Transverse colon (tissue), 4 donors: ENCODE measurements around the gene BMERB1. TPM values are rescaled to one million over a fixed set of nuclear protein-coding genes. Genes with fewer than 3 reads are reported as not detected.
A peak's percentile ranks its signal among the peaks of the same experiment; 100 is the strongest.
"Not testable (repeated sequence)": the region's sequence is repeated elsewhere in the genome, so short reads cannot be mapped to it uniquely, and the experiment has no call there.

Source experiments
- DNase-seq: peaks from one replicate; pipeline ENCODE4 v3.0.0-alpha.2; 2019
- H3K27ac ChIP-seq, 4 donors: fragments of 200-600 bp; sonication (generic); 2 replicates each; pipeline ENCODE4 v1.5.1; 2016 to 2018; ENCODE audit warnings: inconsistent platforms in 4 of 4
- H3K27me3 ChIP-seq: fragments of 200-600 bp; sonication (generic); 2 replicates; pipeline ENCODE4 v1.5.1; 2017; ENCODE audit warnings: inconsistent platforms
- H3K36me3 ChIP-seq, 4 donors: fragments of 200-600 bp; sonication (generic); 2 replicates each; pipeline ENCODE4 v1.5.1; 2017 to 2019; ENCODE audit warnings: inconsistent platforms in 4 of 4
- H3K4me1 ChIP-seq, 4 donors: fragments of 200-600 bp; sonication (generic); 2 replicates each; pipeline ENCODE4 v1.5.1; 2017 to 2020; ENCODE audit warnings: inconsistent platforms in 4 of 4
- H3K4me3 ChIP-seq, 4 donors: fragments of 200-600 bp; sonication (generic); 1 replicate in 1 of 4; 2 replicates in 3 of 4; pipeline versions ENCODE4 v1.5.1 to v1.6.1; 2017 to 2019; ENCODE audit warnings: inconsistent platforms in 4 of 4
- H3K9me3 ChIP-seq, 2 donors: fragments of 200-600 bp; sonication (generic); 2 replicates each; pipeline ENCODE4 v1.5.1; 2017 to 2019; ENCODE audit warnings: inconsistent platforms in 2 of 2
- CTCF ChIP-seq, 5 experiments: fragments of 200-600 bp in 3 of 5; fragments of 450-650 bp in 2 of 5; sonication (generic) in 3 of 5; IDR thresholded peaks; 1 replicate in 2 of 5; 2 replicates in 3 of 5; pipeline ENCODE4 v1.5.1; 2016 to 2017; ENCODE audit warnings: antibody characterized with exemption in 5 of 5, inconsistent platforms in 3 of 5, mild to moderate bottlenecking in 2 of 5, moderate library complexity in 1 of 5
- POLR2A ChIP-seq: fragments of 450-650 bp; IDR thresholded peaks from one replicate; pipeline ENCODE4 v1.6.1; 2016; ENCODE audit warnings: antibody characterized with exemption, mild to moderate bottlenecking, moderate library complexity
- POLR2AphosphoS5 ChIP-seq, 3 donors: sonication (generic); formaldehyde crosslinking; IDR thresholded peaks; one replicate each; pipeline ENCODE4 v1.6.1; 2016; ENCODE audit warnings: antibody characterized with exemption in 3 of 3
- WGBS, 2 donors: methylation state at CpG; one replicate each; pipeline ENCODE4 v1.1.5; 2018; ENCODE audit warnings: low coverage in 1 of 2; 5-methylcytosine and 5-hydroxymethylcytosine counted together
- in situ Hi-C, 4 donors: fragments of 200-750 bp; cut with MboI; loops; one replicate each; pipeline versions ENCODE4 v1.15.0 to v1.15.1; 2017; ENCODE audit warnings: low sequenced_read_pairs in 3 of 4, low pct_ligation_motif_present in 1 of 4, low pct_unique_long_range_greater_than_20kb in 1 of 4
- intact Hi-C: fragments of 100-400 bp; cut with DNase I; formaldehyde crosslinking; loops from one replicate; pipeline ENCODE4 v1.15.1; 2023; ENCODE audit warnings: low total_unique reads
- total RNA-seq, 4 donors: library from RNA; depleted of rRNA; stranded (reverse); fragments of >200 nt; gene quantifications; one replicate each; pipeline ENCODE4 v1.1.0, GENCODE V29; 2016

Gene BMERB1
- total RNA-seq = 10 to 100 TPM in 3 of 4 donors, 1 to 10 TPM in 1; 8.6 to 65.1 (median 14.1) TPM

DNA sequence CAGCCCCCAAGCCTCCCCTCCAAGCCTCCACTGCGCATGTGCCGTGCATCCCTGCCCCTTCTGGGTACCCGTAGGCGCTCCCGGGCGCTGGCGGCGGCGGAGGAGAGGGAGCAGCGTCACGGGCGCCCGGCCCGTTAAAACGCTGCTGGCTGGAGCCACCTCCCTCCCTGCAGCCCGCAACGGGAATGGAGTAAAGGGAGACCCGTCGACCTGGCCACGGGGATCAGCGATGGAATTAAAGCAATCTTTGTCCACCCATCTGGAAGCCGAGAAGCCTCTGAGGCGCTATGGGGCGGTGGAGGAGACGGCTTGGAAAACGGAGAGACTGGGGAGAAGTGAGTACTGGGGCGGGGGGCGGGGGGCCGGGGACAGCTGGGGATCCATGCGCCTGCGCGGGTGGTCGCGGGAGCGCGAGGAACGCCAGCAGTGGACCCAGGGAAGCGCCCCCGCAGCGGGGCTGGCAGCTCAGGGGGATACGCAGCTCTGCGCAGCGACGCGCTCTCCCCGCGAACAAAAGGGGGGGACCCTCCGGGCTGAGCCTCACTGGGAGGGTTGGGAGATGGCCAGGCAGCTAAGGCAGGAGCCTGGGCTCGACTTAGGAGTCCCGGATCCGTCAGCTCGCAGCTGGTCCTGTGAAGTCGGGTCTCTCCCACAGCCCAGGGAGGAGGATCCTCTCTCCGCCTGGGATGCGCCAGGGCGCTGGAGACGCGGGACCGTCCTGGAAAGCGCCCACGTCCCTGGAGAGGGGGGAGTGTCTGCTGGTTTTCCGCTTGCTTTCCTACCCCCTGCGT, at the start of gene BMERB1:
TSS of gene BMERB1 (plus strand) at position 164 of the 791 bp plus-strand sequence. CDS start at position 230, 66 bp downstream.
- intact Hi-C loops (no loop called here), in situ Hi-C loops (loop anchor here in 1 of 4 donors (25.0 kb wide), 1 partner anchor 103 kb away; no protein-coding TSS in a partner anchor)
- peak; percentile 57 to 84 (median 70) for TF ChIP-seq POLR2AphosphoS5 (IDR thresholded peaks at IDR 0.05)
- peak; percentile 36 for TF ChIP-seq POLR2A
- no peak for TF ChIP-seq CTCF (IDR thresholded peaks at IDR 0.05)
- Histone ChIP-seq H3K27ac (peak within 1 kb of the TSS; percentile 78 to 87 (median 85)), H3K4me1 (peaks cover 0 to 21% (median 4%) of the 10 kb centered on the region in 4 donors), H3K27me3 (peaks cover 37% of the 10 kb centered on the region), H3K4me3 (peak within 1 kb of the TSS; percentile 49 to 76 (median 66)), H3K36me3 (no peaks in the 10 kb centered on the region), H3K9me3 (no peaks in the 10 kb centered on the region)
- 4% methylated on average over 40 of the region's 63 CpGs; no CpG with 5 or more reads in 1 of the 2 donors for WGBS, 2 donors
- peak; percentile 37 for DNase-seq

GRCh38 chr16:15388060-15388459, 46.3 kb upstream of the BMERB1 start:
- WGBS, 2 donors = 80 to 93% methylated on average over 3 to 6 of the region's 6 CpGs
- H3K27me3 ChIP-seq, H3K4me1 ChIP-seq, in situ Hi-C loops, intact Hi-C loops, H3K4me3 ChIP-seq, H3K36me3 ChIP-seq, DNase-seq, H3K9me3 ChIP-seq, H3K27ac ChIP-seq: not testable (repeated sequence)

DNA sequence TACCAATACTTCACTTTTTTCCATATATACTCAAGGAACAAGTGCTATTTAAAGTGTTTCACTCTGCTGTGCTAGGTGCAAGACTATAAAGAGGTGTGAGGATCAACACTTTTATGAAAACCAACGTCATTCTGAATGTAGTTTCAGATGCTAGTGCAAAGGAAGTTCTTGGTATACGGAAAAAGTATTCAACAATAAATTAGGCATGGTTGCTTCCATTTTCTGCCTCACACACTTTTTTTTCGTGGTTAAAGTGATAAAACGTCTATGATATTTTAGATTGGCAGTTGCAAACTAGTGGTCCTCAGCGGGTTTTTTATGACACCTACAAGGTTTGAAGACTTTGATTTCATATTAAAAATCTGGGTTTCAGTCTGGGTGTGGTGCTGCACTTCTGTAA, 44.5 kb upstream of the BMERB1 start:
- WGBS, 2 donors = 39 to 75% methylated on average over 4 to 5 of the region's 5 CpGs
- H3K4me3 ChIP-seq, H3K36me3 ChIP-seq, H3K27me3 ChIP-seq, DNase-seq, intact Hi-C loops, in situ Hi-C loops, H3K4me1 ChIP-seq, H3K9me3 ChIP-seq, H3K27ac ChIP-seq: not testable (repeated sequence)

GRCh38 chr16:15393025-15393424, 41.4 kb upstream of the BMERB1 start:
- H3K9me3 ChIP-seq, intact Hi-C loops, DNase-seq, H3K4me3 ChIP-seq, H3K27me3 ChIP-seq, H3K27ac ChIP-seq, in situ Hi-C loops, H3K36me3 ChIP-seq: not testable (repeated sequence)
- 72 to 87% methylated on average over 5 to 6 of the region's 8 CpGs for WGBS, 2 donors
- peaks cover 0 to 14% (median 3%) of the 10 kb centered on the region in 4 donors for H3K4me1 ChIP-seq

DNA sequence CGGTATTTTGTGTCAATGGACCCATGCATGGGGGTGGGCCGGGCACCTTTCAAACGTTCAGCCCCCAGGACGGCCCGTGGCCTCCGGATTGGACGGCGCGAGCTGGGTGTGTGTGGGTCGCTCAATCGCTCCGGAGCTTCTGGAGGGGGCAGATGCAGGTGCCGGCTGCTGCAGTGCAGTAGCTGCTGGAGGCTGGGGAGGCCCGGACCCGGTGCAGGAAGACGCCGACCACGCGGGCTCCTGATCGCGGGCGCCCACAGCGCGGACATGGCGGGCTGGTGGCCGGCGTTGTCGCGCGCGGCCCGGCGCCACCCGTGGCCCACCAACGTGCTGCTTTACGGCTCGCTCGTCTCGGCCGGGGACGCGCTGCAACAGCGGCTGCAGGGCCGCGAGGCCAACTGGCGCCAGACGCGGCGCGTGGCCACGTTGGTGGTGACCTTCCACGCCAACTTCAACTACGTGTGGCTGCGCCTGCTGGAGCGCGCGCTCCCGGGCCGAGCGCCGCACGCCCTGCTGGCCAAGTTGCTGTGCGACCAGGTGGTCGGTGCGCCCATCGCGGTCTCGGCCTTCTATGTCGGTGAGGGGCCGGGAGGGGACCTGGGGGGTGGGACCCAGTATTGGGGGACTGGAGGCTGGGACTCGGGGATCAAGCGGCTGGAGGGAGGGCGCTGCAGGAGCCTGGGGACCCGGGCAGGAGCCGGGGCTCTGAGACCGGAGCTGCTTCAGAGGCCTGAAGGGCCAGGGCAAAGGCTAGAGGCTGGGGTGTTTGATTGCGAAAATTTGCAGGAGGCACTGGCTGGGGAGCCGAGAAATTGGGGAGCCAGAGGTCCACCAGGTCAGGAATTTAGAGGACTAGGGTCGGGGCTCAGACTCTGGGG, 38.5 kb upstream of the BMERB1 start, which contains the start of gene MPV17L:
TSS of gene MPV17L (plus strand) at position 124 of the 878 bp plus-strand sequence. CDS start at position 268, 144 bp downstream.
- peak within 1 kb of the TSS; percentile 54 to 81 (median 74) for H3K27ac ChIP-seq
- in situ Hi-C loops, H3K27me3 ChIP-seq, H3K36me3 ChIP-seq, intact Hi-C loops, H3K9me3 ChIP-seq: not testable (repeated sequence)
- WGBS, 2 donors = 0 to 6% methylated on average over 1 to 68 of the region's 79 CpGs
- H3K4me1 ChIP-seq = peaks cover 0 to 14% (median 3%) of the 10 kb centered on the region in 4 donors
- H3K4me3 ChIP-seq = peak within 1 kb of the TSS; percentile 54 to 67 (median 62)
- DNase-seq = peak; percentile 52

- in situ Hi-C loops, intact Hi-C loops, H3K27me3 ChIP-seq, H3K36me3 ChIP-seq, DNase-seq, H3K9me3 ChIP-seq: not testable (repeated sequence)
- peaks cover 0 to 14% (median 3%) of the 10 kb centered on the region in 4 donors for H3K4me1 ChIP-seq
- peak overlapping the region; percentile 54 to 81 (median 74) for H3K27ac ChIP-seq
- WGBS, 2 donors = 59 to 66% methylated on average over 4 to 8 of the region's 8 CpGs
- peak overlapping the region in 3 of 4 donors; percentile 54 to 65 (median 58) for H3K4me3 ChIP-seq
Observed at GRCh38 chr16:15396509-15396829, 37.9 kb upstream of the BMERB1 start.
